ENCODE results near the gene DDX25.

The DDX25 gene

GRCh38 chr11:125955856-125956255, 51.5 kb downstream of the DDX25 start:
- Histone ChIP-seq H3K4me1 (ENCODE audit: control insufficient read depth, low read length) (no peaks in the 10 kb centered on the region), H3K36me3 (ENCODE audit: control insufficient read depth, low read length) (no peaks in the 10 kb centered on the region)
- TF ChIP-seq EZH2phosphoT487 (IDR thresholded peaks at IDR 0.05; ENCODE audit: borderline replicate concordance, low read length) (no peak), CTCF (IDR thresholded peaks at IDR 0.05; ENCODE audit: low read depth, low read length, poor library complexity, severe bottlenecking) (no peak)

GRCh38 chr11:125956391-125957134, 52.3 kb downstream of the DDX25 start:
- Histone ChIP-seq H3K27ac (ENCODE audit: low read depth, low read length) (no peak overlapping the region), H3K79me2 (ENCODE audit: control insufficient read depth, low read length) (no peaks in the 10 kb centered on the region), H3K4me3 (ENCODE audit: low read length) (no peak overlapping the region), H3K36me3 (ENCODE audit: control insufficient read depth, low read length) (no peaks in the 10 kb centered on the region), H3K9me3 (ENCODE audit: control insufficient read depth, insufficient read depth, low read length) (no peaks in the 10 kb centered on the region), H3K9me2 (replicated peaks; ENCODE audit: control insufficient read depth, low read length) (no peaks in the 10 kb centered on the region), H3K4me1 (ENCODE audit: control insufficient read depth, low read length) (no peaks in the 10 kb centered on the region), H3K4me2 (ENCODE audit: low read length) (no peak overlapping the region), H4K20me1 (ENCODE audit: control insufficient read depth, insufficient read depth, low read depth, low read length) (no peaks in the 10 kb centered on the region), H3F3A (ENCODE audit: control insufficient read depth, insufficient read depth) (no peaks in the 10 kb centered on the region), H3K27me3 (ENCODE audit: control insufficient read depth, low read length) (peaks cover 3% of the 10 kb centered on the region; the same call in 1 of the 2 replicates)
- TF ChIP-seq CTCF (IDR thresholded peaks at IDR 0.05; ENCODE audit: low read depth, low read length, poor library complexity, severe bottlenecking) (no peak), EZH2phosphoT487 (IDR thresholded peaks at IDR 0.05; ENCODE audit: borderline replicate concordance, low read length) (no peak)

More at GRCh38 chr11:125955856-125956255, 51.5 kb downstream of the DDX25 start:
- Histone ChIP-seq H3K9me3 (ENCODE audit: control insufficient read depth, insufficient read depth, low read length) (no peaks in the 10 kb centered on the region), H3K79me2 (ENCODE audit: control insufficient read depth, low read length) (no peaks in the 10 kb centered on the region), H3K27ac (ENCODE audit: low read depth, low read length) (no peak overlapping the region), H3K27me3 (ENCODE audit: control insufficient read depth, low read length) (peaks cover 3% of the 10 kb centered on the region; the same call in 1 of the 2 replicates), H3K4me2 (ENCODE audit: low read length) (no peak overlapping the region), H3F3A (ENCODE audit: control insufficient read depth, insufficient read depth) (no peaks in the 10 kb centered on the region), H3K4me3 (ENCODE audit: low read length) (no peak overlapping the region), H4K20me1 (ENCODE audit: control insufficient read depth, insufficient read depth, low read depth, low read length) (no peaks in the 10 kb centered on the region), H3K9me2 (replicated peaks; ENCODE audit: control insufficient read depth, low read length) (no peaks in the 10 kb centered on the region)

- no peaks in the 10 kb centered on the region for H3K36me3 ChIP-seq (ENCODE audit: control insufficient read depth, low read length)
- TF ChIP-seq CTCF (IDR thresholded peaks at IDR 0.05; ENCODE audit: low read depth, low read length, poor library complexity, severe bottlenecking) (no peak), EZH2phosphoT487 (IDR thresholded peaks at IDR 0.05; ENCODE audit: borderline replicate concordance, low read length) (no peak)
Measured at GRCh38 chr11:125957618-125958332, 53.5 kb downstream of the DDX25 start.

More at GRCh38 chr11:125957618-125958332, 53.5 kb downstream of the DDX25 start:
- Histone ChIP-seq H3K4me1 (ENCODE audit: control insufficient read depth, low read length) (no peaks in the 10 kb centered on the region), H3K27me3 (ENCODE audit: control insufficient read depth, low read length) (peaks cover 3% of the 10 kb centered on the region; the same call in 1 of the 2 replicates), H4K20me1 (ENCODE audit: control insufficient read depth, insufficient read depth, low read depth, low read length) (no peaks in the 10 kb centered on the region), H3K27ac (ENCODE audit: low read depth, low read length) (no peak overlapping the region), H3K79me2 (ENCODE audit: control insufficient read depth, low read length) (no peaks in the 10 kb centered on the region), H3K9me2 (replicated peaks; ENCODE audit: control insufficient read depth, low read length) (no peaks in the 10 kb centered on the region), H3K4me3 (ENCODE audit: low read length) (no peak overlapping the region), H3F3A (ENCODE audit: control insufficient read depth, insufficient read depth) (no peaks in the 10 kb centered on the region), H3K9me3 (ENCODE audit: control insufficient read depth, insufficient read depth, low read length) (no peaks in the 10 kb centered on the region), H3K4me2 (ENCODE audit: low read length) (no peak overlapping the region)
